ENCODE results near the gene TIMM9.

Gene TIMM9

DNA sequence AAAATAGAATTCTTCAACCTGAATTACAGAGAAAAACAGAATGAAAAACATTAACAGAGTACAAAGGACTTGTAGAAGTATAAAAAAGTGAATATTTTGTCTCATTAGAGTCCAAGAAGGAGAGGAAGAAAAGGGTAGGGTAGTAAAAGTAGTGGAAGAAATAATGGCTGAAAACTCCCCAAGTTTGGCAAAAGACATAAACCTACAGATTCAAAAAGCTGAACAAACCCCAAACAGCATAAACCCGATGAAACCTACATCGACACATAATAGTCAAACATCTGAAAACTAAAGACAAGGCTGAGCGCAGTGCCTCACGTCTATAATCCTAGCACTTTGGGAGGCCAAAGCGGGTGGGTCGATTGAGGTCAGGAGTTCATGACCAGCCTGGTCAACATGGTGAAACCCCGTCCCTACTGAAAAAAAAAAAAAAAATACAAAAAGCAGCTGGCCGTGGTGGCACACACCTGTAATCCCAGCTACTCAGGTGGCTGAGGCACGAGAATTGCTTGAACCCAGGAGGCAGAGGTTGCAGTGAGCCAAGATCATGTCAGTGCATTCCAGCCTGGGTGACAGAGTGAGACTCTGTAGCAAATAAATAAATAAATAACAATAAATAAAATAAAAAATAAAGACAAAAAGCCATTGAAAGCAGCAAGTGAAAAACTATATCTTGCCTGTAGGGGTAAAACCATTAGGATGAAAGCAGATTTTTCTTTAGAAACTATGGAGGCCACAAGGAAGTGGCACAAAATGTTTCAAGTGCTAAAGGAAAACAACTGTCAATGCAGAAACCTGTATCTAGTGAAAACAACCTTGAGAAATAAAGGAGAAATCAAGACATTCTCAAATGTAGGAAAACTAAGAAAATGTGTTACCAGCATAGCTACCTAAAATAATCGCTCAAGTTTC is 11.4 kb downstream of the TIMM9 start:
- peaks cover 89% of the 10 kb centered on the region for H3K36me3 ChIP-seq (ENCODE audit: low read depth)
- H3K27me3 ChIP-seq (ENCODE audit: insufficient read depth, poor library complexity, severe bottlenecking): no peaks in the 10 kb centered on the region
- TF ChIP-seq, protein P1, sequence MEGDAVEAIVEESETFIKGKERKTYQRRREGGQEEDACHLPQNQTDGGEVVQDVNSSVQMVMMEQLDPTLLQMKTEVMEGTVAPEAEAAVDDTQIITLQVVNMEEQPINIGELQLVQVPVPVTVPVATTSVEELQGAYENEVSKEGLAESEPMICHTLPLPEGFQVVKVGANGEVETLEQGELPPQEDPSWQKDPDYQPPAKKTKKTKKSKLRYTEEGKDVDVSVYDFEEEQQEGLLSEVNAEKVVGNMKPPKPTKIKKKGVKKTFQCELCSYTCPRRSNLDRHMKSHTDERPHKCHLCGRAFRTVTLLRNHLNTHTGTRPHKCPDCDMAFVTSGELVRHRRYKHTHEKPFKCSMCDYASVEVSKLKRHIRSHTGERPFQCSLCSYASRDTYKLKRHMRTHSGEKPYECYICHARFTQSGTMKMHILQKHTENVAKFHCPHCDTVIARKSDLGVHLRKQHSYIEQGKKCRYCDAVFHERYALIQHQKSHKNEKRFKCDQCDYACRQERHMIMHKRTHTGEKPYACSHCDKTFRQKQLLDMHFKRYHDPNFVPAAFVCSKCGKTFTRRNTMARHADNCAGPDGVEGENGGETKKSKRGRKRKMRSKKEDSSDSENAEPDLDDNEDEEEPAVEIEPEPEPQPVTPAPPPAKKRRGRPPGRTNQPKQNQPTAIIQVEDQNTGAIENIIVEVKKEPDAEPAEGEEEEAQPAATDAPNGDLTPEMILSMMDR (IDR thresholded peaks at IDR 0.05; ENCODE audit: poor library complexity, severe bottlenecking): no peak
- no peaks in the 10 kb centered on the region for H3K9me3 ChIP-seq (ENCODE audit: severe bottlenecking)
- ATAC-seq (ENCODE audit: low read depth): no peak
- no peaks in the 10 kb centered on the region for H3K4me1 ChIP-seq (ENCODE audit: insufficient read depth, poor library complexity, severe bottlenecking)
- no peak for DNase-seq (ENCODE audit: low spot score)
- no peak overlapping the region for H3K4me3 ChIP-seq (ENCODE audit: severe bottlenecking)
- no peak overlapping the region for H3K27ac ChIP-seq (ENCODE audit: poor library complexity, severe bottlenecking)

DNA sequence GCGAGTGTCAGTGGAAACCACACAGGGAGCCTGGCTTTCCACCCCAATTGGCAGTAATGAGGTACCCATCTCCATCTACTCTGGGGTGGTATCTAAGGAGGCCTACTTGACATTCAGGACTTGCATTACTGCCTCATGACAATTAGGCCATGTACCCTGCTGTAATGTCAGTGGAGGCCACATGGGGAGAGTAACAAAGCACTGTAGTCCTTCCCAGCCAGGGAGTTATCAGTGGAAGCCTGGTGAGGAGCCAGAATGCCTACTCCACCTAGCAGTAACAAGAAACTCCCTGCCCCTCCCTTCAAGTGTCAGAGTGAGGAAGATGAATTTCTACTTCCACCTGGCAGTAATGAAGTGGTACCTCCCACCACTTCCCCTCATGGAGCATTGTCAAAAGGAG is 12.5 kb downstream of the TIMM9 start:
- H3K36me3 ChIP-seq (ENCODE audit: low read depth): peaks cover 90% of the 10 kb centered on the region
- no peak overlapping the region for H3K27ac ChIP-seq (ENCODE audit: poor library complexity, severe bottlenecking)
- ATAC-seq (ENCODE audit: low read depth): peak; percentile 10; the same call in 1 of the 3 replicates

DNA sequence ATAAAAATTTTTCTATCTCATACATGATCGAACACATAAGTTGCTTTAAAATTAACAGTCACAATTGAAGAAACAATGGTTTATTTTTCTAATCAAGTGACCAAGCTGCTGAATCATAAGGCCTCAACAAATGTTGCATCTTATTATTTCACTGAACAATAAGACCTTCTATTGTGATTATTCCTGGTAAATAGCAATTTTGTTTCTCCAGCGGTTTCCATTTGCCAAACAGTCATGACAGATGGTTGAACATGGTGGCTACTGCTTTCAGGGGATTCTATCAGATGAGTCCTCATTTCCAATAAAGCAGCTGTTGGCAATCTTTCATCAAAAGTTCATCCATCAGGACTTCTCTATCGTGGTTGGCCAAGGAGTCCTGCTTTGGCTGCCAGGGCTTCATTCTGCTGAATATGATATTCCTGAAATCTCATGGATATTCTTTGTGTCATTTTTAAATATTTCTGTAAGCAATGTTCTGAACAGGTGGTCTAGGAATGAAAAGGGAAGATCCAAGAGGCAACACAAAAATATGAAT is 18.6 kb downstream of the TIMM9 start:
- H3K36me3 ChIP-seq (ENCODE audit: low read depth): peaks cover 76% of the 10 kb centered on the region
- no peak overlapping the region for H3K27ac ChIP-seq (ENCODE audit: poor library complexity, severe bottlenecking)
- H3K27me3 ChIP-seq (ENCODE audit: insufficient read depth, poor library complexity, severe bottlenecking): no peaks in the 10 kb centered on the region
- H3K4me1 ChIP-seq (ENCODE audit: insufficient read depth, poor library complexity, severe bottlenecking): no peaks in the 10 kb centered on the region
- TF ChIP-seq, protein P1 (IDR thresholded peaks at IDR 0.05; ENCODE audit: poor library complexity, severe bottlenecking): no peak
- DNase-seq (ENCODE audit: low spot score) (no peak), ATAC-seq (ENCODE audit: low read depth) (no peak)
- peaks cover 3% of the 10 kb centered on the region for H3K9me3 ChIP-seq (ENCODE audit: severe bottlenecking)
- H3K4me3 ChIP-seq (ENCODE audit: severe bottlenecking): no peak overlapping the region

More for the DNA sequence above, 12.5 kb downstream of the TIMM9 start:
- H3K4me1 ChIP-seq (ENCODE audit: insufficient read depth, poor library complexity, severe bottlenecking): no peaks in the 10 kb centered on the region
- TF ChIP-seq, protein P1 (IDR thresholded peaks at IDR 0.05; ENCODE audit: poor library complexity, severe bottlenecking): no peak
- H3K9me3 ChIP-seq (ENCODE audit: severe bottlenecking): no peaks in the 10 kb centered on the region
- DNase-seq (ENCODE audit: low spot score): no peak
- no peak overlapping the region for H3K4me3 ChIP-seq (ENCODE audit: severe bottlenecking)
- no peaks in the 10 kb centered on the region for H3K27me3 ChIP-seq (ENCODE audit: insufficient read depth, poor library complexity, severe bottlenecking)

DNA sequence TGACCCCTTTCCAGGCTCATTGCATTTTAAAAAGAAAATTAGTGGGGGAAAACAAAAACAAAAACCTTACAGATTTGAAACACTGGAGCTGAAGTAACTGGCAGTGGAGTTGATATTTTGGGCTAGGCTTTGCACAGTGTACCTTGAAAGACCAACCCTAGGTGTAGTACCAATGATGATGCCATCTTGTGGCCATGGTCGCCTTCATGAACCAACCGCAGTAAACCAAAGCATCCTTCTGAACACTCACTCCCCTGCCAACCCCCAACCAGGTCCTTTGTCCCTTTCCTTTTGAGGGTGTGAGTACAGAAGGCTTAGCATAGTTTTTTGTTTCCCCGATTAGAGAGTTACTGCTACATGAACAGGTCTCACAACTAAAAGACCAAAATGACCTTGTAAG is 25.7 kb downstream of the TIMM9 start:
- peaks cover 3% of the 10 kb centered on the region for H3K9me3 ChIP-seq (ENCODE audit: severe bottlenecking)
- TF ChIP-seq, protein P1 (IDR thresholded peaks at IDR 0.05; ENCODE audit: poor library complexity, severe bottlenecking): peak; percentile 28
- DNase-seq (ENCODE audit: low spot score) (no peak), ATAC-seq (ENCODE audit: low read depth) (peak; percentile 60)
- H3K4me3 ChIP-seq (ENCODE audit: severe bottlenecking): no peak overlapping the region
- no peaks in the 10 kb centered on the region for H3K27me3 ChIP-seq (ENCODE audit: insufficient read depth, poor library complexity, severe bottlenecking)
- H3K27ac ChIP-seq (ENCODE audit: poor library complexity, severe bottlenecking): no peak overlapping the region
- no peaks in the 10 kb centered on the region for H3K4me1 ChIP-seq (ENCODE audit: insufficient read depth, poor library complexity, severe bottlenecking)
- peaks cover 21% of the 10 kb centered on the region for H3K36me3 ChIP-seq (ENCODE audit: low read depth)
